ENCODE data around the gene ZFP36L2. TPM values are rescaled to one million over a fixed set of nuclear protein-coding genes. Genes with fewer than 3 reads are reported as not detected.

ZFP36L2 gene, protein sequence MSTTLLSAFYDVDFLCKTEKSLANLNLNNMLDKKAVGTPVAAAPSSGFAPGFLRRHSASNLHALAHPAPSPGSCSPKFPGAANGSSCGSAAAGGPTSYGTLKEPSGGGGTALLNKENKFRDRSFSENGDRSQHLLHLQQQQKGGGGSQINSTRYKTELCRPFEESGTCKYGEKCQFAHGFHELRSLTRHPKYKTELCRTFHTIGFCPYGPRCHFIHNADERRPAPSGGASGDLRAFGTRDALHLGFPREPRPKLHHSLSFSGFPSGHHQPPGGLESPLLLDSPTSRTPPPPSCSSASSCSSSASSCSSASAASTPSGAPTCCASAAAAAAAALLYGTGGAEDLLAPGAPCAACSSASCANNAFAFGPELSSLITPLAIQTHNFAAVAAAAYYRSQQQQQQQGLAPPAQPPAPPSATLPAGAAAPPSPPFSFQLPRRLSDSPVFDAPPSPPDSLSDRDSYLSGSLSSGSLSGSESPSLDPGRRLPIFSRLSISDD
- total RNA-seq, result 41.4 TPM
- long read RNA-seq, transcript ZFP36L2-201 (2 exons, 3,696 nt), result major isoform, 105 of 207 reads
- long read RNA-seq, partial matches to known transcripts, result 101 of 207 reads
- long read RNA-seq, other reads (novel, unspliced or antisense), result 1 of 207 reads

DNA sequence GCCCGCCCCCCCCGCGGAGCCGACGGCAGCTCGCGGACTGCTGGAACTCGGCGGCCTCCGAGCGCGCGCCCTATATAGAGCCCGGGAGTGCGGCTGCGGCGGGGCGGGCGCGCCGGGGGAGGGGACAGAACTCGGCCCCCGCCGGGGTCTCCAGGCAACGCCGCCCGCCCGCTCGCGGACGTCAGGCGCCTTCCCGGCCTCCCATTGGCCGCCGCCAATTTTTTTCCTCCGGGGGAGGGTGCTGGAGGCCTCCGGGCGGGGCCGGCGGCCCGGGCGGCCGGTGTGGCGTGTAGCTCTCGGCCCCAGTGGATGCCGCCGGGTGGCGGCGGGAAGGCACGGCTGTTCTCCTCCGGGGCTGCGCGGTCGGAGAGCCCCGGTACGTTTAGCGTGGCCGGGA is at the start of gene ZFP36L2:
TSS of gene ZFP36L2 (minus strand) at position 49 of the 397 bp plus-strand sequence. CDS start 291 bp downstream, outside the sequence.
- intact Hi-C loops (cut with DNase I), result loop anchor here (2.0 kb wide), 3 partner anchors 68 to 368 kb away; no protein-coding TSS in a partner anchor
- peak; percentile 98 for DNase-seq (ENCODE audit: low spot score)

DNA sequence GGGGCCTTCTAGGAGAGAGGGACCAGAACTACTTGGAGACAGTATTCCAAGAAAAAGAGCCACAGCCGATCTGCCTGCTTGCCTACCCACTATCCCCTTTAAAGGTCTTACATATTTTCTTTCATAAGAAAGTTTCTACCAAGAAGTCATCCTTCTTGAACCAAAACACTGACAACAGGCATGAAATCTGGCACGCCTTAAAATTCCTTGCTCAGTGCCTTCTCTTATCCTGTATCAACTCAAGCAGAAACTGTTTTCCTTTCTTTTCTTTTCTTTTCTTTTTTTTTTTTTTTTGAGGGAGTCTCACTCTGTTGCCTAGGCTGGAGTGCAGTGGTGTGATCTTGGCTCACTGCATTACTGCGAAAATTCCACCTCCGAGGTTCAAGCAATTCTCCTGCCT is 48.3 kb upstream of the ZFP36L2 start:
- intact Hi-C loops (cut with DNase I), result no loop called here
- no peak for DNase-seq (ENCODE audit: low spot score)

DNA sequence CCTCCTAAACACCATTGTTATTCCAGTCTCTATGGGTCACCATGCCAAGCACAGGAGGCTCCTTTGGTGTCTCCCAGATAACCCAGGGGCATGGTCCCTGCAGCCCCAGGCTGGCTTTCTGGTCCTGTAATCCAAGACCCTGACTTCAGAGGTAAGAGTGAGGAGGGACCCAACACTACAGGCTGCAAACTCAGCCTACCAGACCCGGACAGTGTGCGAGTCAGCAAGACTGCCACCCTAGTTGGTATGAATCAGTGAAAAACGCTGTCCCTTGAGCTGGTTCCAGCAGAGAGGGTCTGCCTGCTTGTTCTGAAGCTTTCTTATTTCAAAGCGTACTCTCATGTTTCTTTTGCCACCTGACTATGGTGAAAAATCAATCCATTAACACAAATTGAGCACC is 47.6 kb upstream of the ZFP36L2 start:
- intact Hi-C loops (cut with DNase I), result no loop called here
- no peak for DNase-seq (ENCODE audit: low spot score)

DNA sequence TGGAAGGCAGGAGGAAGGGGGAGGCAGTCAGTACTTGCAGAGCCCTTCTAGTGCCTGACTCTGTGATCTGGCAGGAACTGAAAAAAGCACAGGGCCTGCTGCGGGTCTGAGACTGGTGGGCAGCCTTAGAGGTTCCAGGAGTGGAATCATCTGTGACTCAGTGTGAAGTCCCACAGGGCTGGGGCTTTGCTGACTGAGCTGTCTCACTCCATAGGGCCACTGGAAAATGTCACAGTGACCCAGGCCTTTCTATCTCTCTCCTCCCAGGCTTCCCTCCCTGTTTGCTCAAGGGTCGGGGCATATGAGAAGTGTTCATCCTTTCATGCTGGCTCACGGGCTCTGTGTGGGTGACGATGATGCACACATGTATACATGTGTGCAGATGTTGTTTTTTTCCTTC is 47.1 kb upstream of the ZFP36L2 start:
- DNase-seq (ENCODE audit: low spot score), result no peak
- intact Hi-C loops (cut with DNase I), result no loop called here

DNA sequence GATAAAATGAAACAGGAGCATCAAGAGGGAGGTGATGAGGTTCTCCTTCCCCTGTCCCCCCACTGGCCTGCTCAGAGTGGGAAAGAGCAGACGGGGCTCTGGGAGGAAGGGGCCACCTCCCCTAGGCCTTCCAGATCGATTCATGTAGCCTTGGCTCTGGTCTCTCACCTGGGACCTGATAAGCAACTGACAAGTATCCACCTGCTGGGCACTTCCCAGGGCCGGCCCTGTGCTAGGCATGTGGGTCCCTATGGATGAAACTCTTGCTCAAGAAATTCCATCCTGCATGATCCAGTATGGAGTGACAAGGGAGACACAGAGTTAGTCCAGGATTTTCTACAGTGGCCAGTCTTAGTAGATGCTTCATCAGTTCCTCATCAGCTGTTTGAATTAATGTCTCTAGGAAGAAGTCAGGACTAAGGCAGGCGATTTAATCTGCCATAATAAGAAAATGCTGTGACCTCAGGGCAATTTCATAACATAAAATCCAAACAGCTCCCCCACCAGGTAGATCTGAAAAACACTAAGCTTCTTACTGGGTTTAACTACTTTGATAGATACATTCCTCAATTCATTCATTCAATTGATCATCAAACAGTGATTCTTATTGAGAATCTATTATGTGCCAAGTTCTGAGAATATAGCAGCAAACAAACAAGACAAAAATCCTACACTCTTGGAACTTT is 44.7 kb upstream of the ZFP36L2 start:
- intact Hi-C loops (cut with DNase I), result no loop called here
- DNase-seq (ENCODE audit: low spot score), result no peak

DNA sequence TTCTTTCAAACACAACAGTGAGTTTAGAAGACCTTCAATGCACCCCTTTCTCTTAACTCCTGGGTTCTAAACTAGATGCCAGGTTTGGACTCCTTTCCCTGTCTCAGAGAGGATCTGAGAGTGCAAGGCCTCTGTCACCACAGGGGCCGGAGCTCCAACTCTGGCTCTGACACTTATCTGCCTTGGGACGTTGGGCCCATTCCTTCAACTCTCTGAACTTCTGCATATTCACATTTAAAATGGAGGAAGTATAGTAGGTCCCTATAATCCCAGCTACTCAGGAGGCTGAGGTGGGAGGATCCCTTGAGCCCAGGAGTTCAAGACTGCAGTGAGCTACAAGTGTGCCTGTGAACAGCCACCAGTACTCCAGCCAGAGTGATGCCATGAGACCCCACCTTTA is 44.1 kb upstream of the ZFP36L2 start:
- intact Hi-C loops (cut with DNase I), result no loop called here

DNA sequence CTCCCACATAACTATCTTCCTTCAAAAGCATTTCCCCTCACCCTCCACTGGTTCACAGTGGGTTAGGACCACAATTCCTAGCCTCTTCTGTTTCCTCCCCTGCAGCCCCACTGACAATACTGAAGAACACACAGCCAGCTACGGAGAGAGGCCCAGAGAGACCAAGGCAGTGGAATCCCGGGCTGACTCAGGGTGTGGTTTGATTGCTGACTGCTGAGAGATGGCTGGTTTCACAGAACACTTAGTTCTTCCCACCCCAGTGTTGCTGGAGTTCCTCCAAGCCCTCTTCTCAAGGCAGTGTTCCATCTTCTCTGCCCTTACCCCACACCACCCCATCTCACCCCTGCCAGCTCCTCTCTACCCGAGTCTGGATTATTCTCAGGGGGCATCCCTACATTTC is 43.3 kb upstream of the ZFP36L2 start:
- DNase-seq (ENCODE audit: low spot score), result no peak
- intact Hi-C loops (cut with DNase I), result loop anchor here (5.0 kb wide), 1 partner anchor 63 kb away; no protein-coding TSS in a partner anchor

More for the DNA sequence above, 44.1 kb upstream of the ZFP36L2 start:
- no peak for DNase-seq (ENCODE audit: low spot score)

DNA sequence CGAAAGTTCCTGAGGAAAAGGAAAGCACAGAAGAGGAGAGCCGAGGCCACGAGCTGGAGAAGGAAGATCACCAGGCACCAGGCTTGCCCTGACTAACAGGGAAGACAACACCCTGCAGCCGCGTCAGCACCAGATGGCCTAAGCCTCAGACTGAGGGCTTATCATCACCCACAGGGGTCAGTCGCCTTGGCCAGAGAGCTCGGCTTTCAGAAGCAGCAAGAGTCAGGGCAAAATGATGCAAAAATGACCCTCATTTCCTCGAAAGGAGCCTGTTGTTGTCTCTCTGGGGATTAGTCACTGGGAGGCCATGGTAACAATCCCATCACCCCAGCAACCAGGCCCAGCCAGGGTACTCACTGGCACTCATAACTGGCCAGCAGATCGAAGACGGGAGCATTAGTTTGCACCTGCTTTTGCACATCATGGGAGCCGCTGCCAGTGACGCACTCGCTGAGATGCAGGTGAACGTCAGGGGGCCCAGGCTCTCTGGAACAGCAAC is 42.7 kb upstream of the ZFP36L2 start:
- intact Hi-C loops (cut with DNase I), result loop anchor here (5.0 kb wide), 1 partner anchor 63 kb away; no protein-coding TSS in a partner anchor
- no peak for DNase-seq (ENCODE audit: low spot score)

DNA sequence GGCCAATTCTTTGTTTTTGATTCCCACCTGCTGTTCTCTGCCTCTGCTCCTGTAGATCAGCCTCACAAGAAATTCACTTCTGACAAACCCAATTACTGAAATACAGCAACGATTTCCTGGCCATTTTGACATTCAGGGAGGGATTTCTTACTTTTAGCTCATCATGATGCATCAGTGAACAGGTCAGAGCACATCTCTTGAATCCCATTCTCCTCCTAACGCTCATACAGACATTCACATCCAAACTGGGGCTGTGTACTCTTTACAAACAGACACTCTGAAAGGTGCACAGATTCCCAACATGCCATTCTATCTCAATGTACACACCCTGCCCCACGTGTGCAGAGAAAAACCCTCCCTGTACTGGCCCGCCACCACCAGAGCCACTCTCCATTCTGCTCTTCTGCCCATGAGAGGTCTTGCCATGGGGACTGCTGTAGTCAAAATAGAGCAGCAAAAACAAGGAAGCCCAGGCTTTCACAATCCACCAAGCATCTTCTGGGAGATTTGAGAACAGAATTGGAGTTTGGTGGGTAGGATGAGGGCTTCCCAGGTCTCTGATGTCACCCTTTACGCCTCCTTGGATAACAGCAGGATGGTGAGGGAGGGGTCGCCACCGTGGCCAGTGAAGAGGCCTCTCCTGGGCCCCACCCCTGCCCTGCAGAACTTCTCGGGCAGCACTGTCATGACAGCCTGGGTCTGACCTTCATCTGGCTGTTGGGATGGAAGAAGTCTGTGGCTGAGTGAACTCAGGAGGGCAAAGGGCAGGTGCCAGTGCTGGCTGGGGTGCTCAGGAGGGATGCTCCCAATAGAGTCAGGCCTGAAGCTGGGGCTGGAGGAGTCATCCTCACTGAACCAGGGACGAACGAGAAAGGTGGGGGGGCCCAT is 41.9 kb upstream of the ZFP36L2 start:
- DNase-seq (ENCODE audit: low spot score), result no peak
- intact Hi-C loops (cut with DNase I), result loop anchor here (5.0 kb wide), 1 partner anchor 64 kb away; no protein-coding TSS in a partner anchor

DNA sequence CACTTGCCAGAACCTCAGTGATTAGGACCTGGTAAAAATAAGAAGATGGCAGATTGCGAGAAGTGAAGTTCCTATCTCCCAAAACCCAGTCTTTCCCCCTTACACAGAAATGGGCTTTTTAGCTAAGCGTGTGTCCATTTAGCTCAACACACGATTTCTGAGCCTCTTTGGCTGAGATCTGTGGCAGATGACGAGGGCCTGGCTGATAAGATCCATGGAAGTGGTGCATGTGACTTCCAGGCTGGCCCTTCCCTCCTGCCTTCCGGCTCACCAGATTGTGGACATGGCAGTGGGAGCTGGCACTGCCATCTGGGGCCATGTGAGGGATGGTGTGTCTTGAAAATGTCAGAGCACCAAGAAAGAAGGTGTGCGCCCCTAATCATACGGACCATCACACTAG is 41.0 kb upstream of the ZFP36L2 start:
- no peak for DNase-seq (ENCODE audit: low spot score)
- intact Hi-C loops (cut with DNase I), result loop anchor here (5.0 kb wide), 1 partner anchor 65 kb away; no protein-coding TSS in a partner anchor

DNA sequence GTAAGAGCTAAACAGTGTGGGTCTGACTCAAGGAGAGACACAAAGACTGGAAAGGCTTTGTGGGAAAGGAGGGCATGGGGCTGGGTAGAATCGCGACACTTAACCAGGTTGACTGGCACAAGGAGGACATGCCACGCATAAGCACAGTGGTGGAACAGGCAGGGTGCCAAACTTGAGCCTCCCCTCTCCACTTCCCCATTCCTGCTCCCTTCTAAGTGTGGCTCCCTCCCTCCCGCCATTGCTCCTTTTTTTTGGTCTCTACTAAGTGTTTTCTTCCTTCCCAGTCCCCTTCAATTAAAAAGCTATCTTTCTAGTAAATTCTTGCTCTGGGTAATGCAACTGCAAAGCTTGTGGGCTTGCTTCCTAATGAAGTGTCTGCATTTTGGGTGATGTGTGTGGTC is 40.3 kb upstream of the ZFP36L2 start:
- DNase-seq (ENCODE audit: low spot score), result no peak
- intact Hi-C loops (cut with DNase I), result loop anchor here (5.0 kb wide), 1 partner anchor 66 kb away; no protein-coding TSS in a partner anchor

DNA sequence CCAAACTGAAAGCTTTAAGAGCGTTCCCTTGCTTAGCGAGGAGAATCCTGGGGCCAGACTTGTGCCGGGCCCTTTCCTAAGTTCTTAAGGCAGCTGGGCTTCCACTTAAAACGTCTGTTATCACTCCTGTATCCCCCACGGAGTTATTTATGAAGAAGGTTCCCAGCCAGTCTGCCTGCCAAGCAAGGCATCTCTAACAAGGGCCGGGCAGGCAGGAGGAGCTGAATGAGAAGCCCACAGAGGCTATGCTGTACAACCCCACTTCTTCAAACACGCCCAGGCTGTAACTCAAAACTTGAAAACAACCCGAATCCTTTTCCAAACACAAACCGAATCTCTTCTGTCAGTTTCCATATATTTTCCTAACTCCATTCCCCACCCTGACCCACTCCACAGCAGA is 39.0 kb upstream of the ZFP36L2 start:
- no peak for DNase-seq (ENCODE audit: low spot score)
- intact Hi-C loops (cut with DNase I), result loop anchor here (5.0 kb wide), 1 partner anchor 67 kb away; no protein-coding TSS in a partner anchor

DNA sequence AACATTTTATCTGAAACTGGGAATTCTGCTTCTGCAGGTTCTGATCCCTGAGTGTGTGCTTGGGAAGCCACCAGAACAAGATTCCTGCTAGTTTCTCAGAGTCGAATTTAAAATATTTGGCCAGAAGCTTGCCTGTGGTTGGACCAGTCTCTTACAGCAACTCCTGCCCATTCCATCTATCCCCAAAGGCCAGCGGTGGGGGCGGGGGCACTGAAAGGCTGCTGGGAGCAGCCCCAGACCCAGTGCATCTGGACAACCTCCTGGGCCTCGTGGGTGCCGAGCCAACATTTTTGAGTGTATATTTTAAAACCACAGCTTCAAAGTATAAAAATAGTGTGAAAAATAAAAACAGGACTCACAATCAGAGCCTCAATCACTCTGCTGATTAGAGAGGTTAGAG is 38.6 kb upstream of the ZFP36L2 start:
- no peak for DNase-seq (ENCODE audit: low spot score)
- intact Hi-C loops (cut with DNase I), result loop anchor here (5.0 kb wide), 1 partner anchor 67 kb away; no protein-coding TSS in a partner anchor

DNA sequence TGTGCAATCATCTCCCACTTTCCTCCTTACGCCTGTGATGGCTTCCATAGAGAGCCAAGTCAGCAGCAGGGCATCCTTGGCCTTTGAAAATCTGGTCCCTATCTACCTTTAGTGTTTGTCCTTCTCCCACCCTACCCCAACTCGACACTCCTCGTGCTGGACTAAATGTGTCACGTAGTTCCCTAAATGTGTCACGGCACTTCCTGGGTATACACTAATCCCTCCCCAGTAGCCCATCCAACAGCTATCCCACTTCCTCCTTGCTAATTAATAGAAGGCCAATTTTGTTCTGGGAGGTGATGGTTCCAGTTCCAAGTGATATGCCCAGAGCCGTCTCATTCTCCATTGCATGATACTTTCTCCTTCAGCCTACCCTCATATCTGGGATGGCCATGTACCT is 36.5 kb upstream of the ZFP36L2 start:
- no peak for DNase-seq (ENCODE audit: low spot score)
- intact Hi-C loops (cut with DNase I), result no loop called here

DNA sequence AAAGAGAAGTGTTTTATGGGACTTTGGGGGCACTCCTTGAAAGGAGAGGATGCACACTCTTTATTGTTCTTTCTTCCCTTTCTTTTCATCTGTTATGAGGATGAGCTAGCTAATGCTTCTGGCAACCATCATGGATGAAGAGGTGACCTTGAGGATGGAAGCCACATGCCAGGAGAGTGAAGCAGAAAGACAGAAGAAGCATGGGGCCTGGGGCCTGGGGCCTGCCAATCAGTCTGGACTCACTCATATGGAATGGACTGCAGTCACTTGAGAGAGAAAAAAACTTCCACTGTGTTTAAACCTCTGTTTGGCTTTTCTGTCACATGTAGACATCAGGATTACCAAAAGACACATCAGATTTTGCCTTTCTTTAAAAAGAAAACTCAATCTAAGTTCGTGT is 35.8 kb upstream of the ZFP36L2 start:
- intact Hi-C loops (cut with DNase I), result no loop called here
- no peak for DNase-seq (ENCODE audit: low spot score)

DNA sequence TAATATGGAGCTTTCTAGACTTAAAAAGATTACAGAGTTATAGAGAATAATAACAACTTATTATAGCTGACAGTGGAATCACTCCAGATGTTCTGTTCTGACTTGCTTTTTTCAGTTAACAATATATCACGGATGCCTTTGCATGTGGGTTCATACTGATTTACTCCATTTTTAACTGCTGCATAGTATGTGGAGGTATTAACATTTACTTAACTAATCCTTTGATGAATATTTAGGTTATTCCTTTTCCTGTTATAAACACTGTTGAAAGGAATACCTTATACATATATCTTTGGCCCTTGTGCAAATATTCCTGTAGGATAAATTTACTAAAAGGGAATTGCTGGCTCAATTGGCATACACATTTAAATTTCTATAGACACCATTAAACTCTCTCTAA is 33.1 kb upstream of the ZFP36L2 start:
- DNase-seq (ENCODE audit: low spot score), result no peak
- intact Hi-C loops (cut with DNase I), result no loop called here

DNA sequence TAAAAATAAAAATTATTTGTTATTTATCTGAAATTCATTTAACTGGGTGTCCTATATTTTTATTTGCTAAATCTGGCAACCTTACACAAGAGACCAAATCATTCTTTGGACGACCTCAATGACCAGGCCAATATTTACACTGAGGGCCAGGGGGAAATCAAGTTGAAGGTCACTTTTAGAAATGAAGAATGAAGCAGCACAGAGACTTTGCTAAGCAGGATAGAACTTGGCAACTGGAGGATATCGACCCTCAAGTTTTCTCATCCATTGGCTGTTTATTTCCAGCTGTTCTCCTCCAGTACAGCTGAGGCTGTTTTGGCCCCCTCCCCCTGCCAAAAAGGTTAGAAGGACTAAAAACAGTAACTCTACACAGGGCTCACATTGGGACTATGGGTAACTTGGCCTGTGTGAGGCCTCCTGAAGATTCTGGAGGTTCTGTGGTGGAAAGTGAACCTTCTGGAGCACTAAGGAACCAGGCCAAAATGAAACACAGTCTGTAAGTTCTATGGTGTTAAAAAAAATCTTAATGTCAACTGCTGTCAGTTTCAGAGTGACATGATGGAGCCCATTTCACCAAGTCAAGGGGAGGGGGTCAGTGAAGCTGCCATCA is 32.2 kb upstream of the ZFP36L2 start:
- DNase-seq (ENCODE audit: low spot score), result no peak
- intact Hi-C loops (cut with DNase I), result no loop called here

DNA sequence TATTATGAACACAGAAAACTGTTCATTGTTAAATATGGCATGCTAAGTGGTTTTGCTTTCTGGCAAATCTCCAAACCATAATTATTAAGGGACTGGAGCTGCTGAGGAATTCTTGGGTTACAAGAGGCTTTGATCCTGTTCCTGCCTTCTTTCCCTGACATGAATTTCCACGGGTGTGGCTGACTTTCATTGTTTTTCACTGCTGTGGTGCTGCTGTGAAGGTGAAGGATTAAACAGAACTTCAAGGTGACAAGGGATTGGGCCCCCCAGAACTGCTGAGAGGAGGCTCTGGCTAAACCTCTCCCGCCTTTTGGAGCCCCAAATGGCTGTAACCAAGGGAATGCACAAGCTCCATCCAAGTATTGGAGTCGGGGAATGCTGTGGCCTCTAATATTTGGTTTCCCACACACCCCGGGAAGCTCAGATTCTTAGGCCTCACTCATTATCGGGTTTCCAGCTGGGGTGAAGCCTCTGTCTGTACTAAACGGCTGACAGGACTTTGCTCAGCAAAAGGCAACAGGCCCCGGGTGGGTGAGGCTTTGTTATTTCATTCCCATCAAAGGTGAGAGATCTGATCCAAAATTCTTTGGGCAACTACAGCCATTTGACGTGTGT is 29.0 kb upstream of the ZFP36L2 start:
- no peak for DNase-seq (ENCODE audit: low spot score)
- intact Hi-C loops (cut with DNase I), result no loop called here

Data from cardiac septum (tissue), 1 donor.